GM18867 (cell line): ENCODE measurements around the gene PMFBP1.

ENCODE experiments used
- ATAC-seq: cut with Tn5 transposase; IDR thresholded peaks from one replicate; pipeline ENCODE4 v1.9.1; 2021; ENCODE audit warnings: mild to moderate bottlenecking, moderate library complexity; ENCODE audit not compliant: unreplicated experiment

Gene PMFBP1

GRCh38 chr16:72189865-72190371 lies 18.0 kb upstream of the PMFBP1 start:
- no peak for ATAC-seq

- ATAC-seq: no peak
Observed at GRCh38 chr16:72188541-72188940, 16.6 kb upstream of the PMFBP1 start.

DNA sequence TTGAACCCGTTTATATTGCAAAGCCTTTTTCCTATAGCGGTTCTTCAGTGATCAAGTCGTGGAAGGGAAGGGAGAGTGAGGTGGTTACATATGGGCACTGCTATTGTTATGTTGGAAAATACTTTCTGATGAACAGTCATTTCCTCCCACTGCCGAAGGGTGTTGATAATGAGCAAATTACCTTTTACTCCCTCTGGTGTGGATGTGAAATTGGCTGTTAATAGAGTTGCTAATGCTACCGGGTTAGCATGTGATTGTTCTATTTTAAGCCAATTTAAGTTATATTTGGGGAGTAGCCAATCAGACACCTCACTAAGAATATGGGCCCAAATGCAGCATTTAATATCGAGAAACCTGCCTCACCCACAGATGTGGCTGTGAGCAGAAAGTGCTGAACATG lies 15.6 kb upstream of the PMFBP1 start:
- ATAC-seq: no peak

DNA sequence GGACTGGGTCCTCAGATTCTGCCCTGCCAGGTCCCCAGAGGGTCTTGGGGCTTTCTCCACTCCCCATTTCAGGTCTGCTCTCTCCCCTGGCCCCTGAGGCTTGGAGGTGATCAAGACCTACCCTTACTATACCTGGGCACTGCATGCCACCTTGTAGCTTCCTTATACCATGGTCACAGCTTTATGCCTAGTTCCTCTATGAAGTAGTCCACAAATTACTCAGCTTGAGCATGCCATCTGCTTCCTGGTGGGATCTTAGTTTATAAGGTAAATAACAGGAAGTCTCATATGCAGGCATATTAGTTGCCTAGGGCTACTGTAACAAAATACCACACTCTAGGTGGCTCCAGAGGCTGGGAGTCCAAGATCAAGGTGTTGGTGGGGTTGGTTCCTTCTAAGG lies 11.0 kb upstream of the PMFBP1 start:
- ATAC-seq: no peak

GRCh38 chr16:72179204-72179970 lies 7.4 kb upstream of the PMFBP1 start:
- no peak for ATAC-seq

DNA sequence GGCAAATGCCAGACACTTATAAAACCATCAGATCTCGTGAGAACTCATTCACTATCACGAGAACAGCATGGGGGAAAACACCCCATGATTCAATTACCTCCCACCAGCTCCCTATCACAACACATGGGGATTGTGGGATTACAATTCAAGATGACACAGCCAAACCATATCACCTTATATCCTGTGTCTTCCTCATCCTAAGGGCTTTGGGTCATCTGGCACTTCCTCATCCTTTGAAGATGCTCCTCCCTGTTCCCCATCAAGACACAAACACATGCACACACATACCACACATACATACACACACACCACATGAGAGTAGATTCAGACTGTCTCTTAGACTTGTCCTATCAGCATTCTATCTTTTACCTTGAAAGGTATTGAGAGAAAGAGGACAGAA lies 2.8 kb upstream of the PMFBP1 start:
- ATAC-seq: no peak

GRCh38 chr16:72173997-72174396 lies 2.0 kb upstream of the PMFBP1 start:
- no peak for ATAC-seq

DNA sequence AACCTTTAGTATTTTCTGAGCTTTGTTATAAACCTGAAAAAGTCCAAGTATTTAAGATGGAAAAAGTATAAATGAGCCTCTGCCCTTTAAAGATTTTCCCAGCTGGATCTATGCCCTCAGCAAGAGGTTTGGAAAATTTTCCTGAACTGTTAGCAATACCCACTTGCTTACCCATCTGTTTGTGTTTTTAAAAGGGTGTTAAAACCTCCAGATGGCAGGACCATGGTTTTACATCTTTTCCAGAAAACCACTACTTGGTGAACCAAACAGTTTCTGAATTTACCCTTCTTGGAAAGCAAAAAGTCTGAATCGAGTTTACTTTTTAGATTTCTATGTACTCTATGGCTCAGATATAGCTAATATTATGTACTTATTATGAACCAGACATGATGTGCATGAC lies 719 bp downstream of the PMFBP1 start:
- no peak for ATAC-seq

DNA sequence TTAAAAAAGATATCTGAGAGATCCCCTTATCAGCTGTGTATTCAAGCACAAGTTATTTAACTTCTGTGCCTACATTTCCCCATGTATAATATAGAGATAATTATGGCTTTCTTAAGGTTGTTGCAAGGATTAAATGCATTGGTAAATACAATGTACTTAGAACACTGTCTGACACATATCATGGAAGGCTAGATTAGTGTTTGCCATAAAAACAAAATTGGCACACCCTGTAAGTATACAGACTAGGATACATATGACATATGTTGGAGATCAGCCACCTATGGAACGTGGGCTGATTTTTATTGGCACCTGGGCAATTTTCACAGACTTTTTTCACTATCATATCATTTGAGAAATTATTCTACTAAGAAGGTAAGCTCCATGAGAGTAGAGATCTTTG lies 2.2 kb downstream of the PMFBP1 start:
- ATAC-seq: no peak

DNA sequence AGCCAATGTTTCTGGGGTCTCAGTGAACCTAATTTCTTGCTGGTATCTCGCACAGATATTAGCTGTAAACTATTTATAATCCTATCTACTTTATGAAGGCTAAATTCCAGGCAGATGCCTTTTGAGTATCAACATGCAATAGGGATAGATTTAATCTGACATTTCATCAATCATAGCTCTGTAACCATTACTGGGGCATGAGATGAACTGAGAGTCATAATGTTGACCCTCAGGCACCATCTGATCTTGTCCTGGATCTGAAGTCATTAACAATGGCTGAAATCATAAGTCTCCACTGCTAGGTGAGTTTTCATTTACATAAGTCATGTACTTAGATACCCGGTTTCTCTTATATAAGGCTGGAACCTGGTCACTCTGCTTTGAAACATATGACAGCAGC lies 3.6 kb downstream of the PMFBP1 start:
- no peak for ATAC-seq

DNA sequence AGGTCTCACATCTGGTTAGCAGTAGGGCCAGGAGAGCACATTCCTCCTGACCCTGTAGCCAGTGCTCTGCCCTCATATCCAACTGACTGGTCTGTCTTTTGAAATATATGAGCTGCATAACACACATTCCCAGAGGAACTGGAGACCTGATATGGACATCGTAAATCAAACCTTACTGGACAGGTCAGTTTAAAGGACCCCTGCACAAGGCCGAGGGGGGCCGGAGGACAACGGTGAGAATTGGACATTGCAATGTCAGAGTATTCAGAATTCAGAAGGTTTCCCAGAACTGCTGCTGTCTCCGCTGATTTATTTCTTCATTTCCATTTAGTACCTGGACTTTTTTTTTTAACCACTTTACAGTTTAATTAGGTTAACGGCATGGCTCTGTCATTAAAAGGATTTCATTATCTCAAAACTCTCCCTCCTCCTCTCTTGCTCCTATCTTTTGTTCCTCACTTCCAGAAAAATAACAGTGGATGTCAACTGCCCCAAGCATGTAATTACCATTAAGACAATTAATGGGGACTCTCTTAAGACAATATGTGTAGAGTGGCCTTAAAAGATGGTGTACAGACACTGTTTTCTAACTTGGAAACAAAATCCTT lies 4.9 kb downstream of the PMFBP1 start:
- no peak for ATAC-seq

DNA sequence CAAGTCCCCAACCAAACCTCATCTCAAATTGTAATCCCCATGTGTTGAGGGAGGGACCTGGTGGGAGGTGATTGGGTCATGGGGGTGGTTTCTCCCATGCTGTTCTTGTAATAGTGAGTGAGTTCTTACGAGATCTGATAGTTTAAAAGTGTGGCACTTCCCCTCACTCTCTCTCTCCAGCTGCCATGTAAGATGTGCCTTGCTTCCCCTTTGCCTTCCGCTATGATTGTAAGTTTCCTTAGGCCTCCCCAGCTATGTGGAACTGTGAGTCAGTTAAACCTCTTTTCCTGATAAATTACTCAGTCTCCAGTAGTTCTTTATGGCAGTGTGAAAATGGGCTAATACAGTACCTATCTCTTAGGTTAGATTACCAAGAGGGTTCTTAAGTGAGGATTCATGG lies 5.8 kb downstream of the PMFBP1 start:
- ATAC-seq: no peak

- ATAC-seq: no peak
Observed at GRCh38 chr16:72164691-72165090, 7.3 kb downstream of the PMFBP1 start.

DNA sequence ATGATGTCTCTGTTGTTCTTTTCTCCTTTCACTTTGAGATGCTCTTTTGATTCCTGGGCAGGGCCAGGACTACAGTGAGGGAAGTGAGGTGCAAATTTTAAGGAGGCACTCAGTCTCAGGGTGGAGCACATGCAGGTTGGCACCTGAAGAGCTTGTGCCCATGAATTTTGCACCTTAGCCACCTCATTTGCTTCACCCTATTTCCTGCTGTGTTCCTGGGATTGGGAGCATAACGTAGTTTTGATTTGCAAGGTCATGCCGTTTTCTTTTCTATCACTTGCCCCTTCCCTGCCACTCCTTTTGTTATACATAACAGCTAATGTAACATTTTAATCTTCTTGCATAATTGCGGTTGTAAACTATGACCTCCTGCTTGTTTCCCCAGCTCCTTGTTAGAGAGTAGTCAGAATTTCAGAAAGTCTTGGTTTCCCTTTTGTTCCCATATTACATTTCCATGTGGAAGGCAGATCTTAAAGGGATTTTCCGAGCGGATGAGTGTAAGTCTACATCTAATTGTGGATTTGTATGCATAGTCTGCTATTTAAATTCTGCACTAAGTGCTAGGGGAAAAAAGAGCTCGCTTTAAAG lies 9.8 kb downstream of the PMFBP1 start:
- no peak for ATAC-seq

GRCh38 chr16:72159801-72160200 lies 12.2 kb downstream of the PMFBP1 start:
- ATAC-seq: no peak

DNA sequence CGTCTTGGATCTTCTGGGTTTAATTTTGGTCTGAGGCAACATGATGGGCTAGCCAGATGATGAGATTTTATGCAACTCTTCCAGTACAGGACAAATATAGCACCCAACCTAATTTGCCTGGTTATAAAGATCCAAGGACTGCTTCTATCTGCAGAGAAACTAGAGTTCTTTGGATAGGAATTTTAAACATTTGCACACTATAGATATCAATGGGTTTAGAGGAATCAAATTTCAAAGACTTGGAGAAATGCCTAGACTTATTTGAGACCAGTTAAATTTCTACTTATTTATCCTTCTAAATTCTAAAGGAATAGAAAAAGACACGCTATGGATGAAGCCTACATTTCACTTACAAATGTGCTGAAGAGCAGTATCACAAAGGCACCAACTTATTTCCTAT lies 12.6 kb downstream of the PMFBP1 start:
- ATAC-seq: no peak

GRCh38 chr16:72149676-72150464 lies 22.1 kb downstream of the PMFBP1 start:
- ATAC-seq: no peak

- ATAC-seq: no peak
Observed at GRCh38 chr16:72142476-72142875, 29.5 kb downstream of the PMFBP1 start.

- no peak for ATAC-seq
Observed at GRCh38 chr16:72139908-72140307, 32.0 kb downstream of the PMFBP1 start.

DNA sequence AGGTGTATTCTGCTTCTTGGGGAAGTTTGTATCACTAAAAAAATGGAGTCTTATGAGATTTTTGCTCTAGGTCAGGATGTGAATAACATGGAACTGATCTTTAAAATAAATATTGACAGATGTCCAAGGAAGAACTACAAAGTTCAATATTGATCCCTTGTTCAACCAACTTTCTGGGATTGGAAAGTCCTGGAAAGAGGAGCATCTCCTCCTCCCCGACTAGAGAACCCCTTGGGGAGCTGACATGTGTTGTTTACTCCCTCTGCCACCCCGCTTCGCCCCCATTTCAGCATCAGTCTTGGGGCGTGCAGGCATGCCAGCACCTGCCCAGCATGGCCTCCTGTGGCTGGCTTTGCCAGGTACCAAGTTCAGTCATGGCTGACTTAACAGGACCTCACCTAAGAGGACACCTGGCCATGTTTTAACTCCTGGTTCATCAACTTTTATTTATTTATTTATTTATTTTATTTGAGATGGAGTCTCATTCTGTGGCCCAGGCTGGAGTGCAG lies 33.8 kb downstream of the PMFBP1 start:
- ATAC-seq: no peak

GRCh38 chr16:72137380-72138063 lies 34.4 kb downstream of the PMFBP1 start:
- no peak for ATAC-seq
